ENCODE measurements around the gene NOXRED1.

DNA sequence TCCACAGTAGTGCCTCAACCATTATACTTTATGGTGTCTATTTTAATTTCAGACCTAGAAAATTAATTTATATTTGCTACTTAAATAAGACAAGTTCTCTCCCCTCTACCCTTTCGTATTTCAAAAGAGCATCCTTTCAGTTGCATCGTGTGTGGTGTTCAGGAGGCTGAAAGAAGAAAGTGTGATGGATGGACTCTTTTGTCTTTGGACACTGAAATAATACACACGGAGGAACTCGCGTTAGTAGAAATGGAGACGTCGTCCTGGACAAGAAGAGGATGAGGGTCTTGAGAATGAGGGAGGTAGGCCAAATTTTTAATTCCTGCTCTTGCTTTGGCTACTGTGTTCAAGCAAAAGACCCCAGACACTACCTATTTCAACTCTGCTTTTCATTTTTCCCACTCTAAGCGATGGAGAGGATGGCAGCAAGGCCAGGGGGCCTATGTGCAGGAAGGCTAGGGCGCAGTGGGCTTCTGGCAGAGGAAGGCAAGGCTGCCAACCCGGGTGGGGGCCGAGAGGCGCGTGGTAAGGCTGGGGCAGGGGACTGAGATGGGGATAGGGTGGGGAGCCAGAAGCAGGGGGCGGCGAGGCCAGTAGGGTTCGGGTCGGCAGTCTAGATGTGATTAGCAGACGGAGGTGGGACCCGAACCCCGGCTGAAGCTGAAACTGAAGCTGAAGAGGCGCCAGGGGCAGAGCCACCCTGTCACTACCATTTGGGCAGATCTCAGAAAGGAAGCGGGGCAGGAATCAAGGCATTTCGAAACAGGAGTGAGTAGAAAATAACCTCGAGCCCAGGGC, 47.2 kb downstream of the NOXRED1 start:
- TF ChIP-seq ZNF384 (IDR thresholded peaks at IDR 0.05) (no peak), ELF4 (IDR thresholded peaks at IDR 0.05) (no peak), CTBP1 (IDR thresholded peaks at IDR 0.05; ENCODE audit: borderline replicate concordance) (no peak), BHLHE40 (IDR thresholded peaks at IDR 0.05; ENCODE audit: borderline replicate concordance) (no peak), ARNT (IDR thresholded peaks at IDR 0.05) (no peak), LEF1 (IDR thresholded peaks at IDR 0.05; ENCODE audit: borderline replicate concordance) (no peak), SP1 (IDR thresholded peaks at IDR 0.05) (no peak), FOXA1 (IDR thresholded peaks at IDR 0.05) (no peak), FOXK2 (IDR thresholded peaks at IDR 0.05) (no peak), FOXM1 (IDR thresholded peaks at IDR 0.05; ENCODE audit: borderline replicate concordance) (no peak)

Data from HEK293T (cell line).